Caco-2 (cell line): Measurements from ENCODE around the gene BAG3. TPM values are rescaled to one million over a fixed set of nuclear protein-coding genes. Genes with fewer than 3 reads are reported as not detected.

Source experiments
- BruUV-seq: library from RNA; stranded (reverse); fragments of 400-500 nt; replicated peaks from 2 replicates; lab custom pipeline; 2021; lab: Mats Ljungman, UMichigan
- CTCF ChIA-PET: fragments of 300-600 bp; sonication (Branson Sonifier 250); formaldehyde crosslinking; loops from one replicate; lab custom pipeline; 2022; ENCODE audit warnings: antibody characterized with exemption; lab: Charles Lee
- POLR2A ChIA-PET: fragments of 300-600 bp; sonication (Branson Sonifier 250); formaldehyde crosslinking; loops from one replicate; lab custom pipeline; 2022; ENCODE audit warnings: antibody characterized with exemption; lab: Charles Lee
- DNase-seq, 2 experiments: peaks; one replicate each; pipeline versions ENCODE4 v3.0.0 to v3.0.0-alpha.2; 2020 to 2022
- H3K27me3 ChIP-seq: replicated peaks from 2 replicates; pipeline ENCODE4 v1.6.0; 2011; ENCODE audit warnings: low read length; ENCODE audit not compliant: control insufficient read depth, insufficient read depth
- H3K36me3 ChIP-seq: 2 replicates; pipeline ENCODE4 v1.5.1; 2011; ENCODE audit warnings: low read length; ENCODE audit not compliant: control insufficient read depth, insufficient read depth
- H3K4me1 ChIP-seq: fragments of 250-450 bp; sonication (Bioruptor Pico); 2 replicates; pipeline ENCODE4 v1.5.1; 2020; ENCODE audit warnings: mild to moderate bottlenecking
- H3K4me3 ChIP-seq: 2 replicates; pipeline ENCODE4 v1.5.1; 2011; ENCODE audit warnings: low read depth, mild to moderate bottlenecking, control low read depth, low read length
- H3K9me3 ChIP-seq: fragments of 250-450 bp; sonication (Bioruptor Pico); 2 replicates; pipeline ENCODE4 v1.5.1; 2020; ENCODE audit warnings: mild to moderate bottlenecking, moderate library complexity
- H3K27ac Mint-ChIP-seq: one replicate; pipeline ENCODE4 v1.8.0; 2022; ENCODE audit warnings: mixed read lengths; ENCODE audit not compliant: unreplicated experiment
- H3K27me3 Mint-ChIP-seq: one replicate; pipeline ENCODE4 v1.8.0; 2022; ENCODE audit warnings: mixed read lengths; ENCODE audit not compliant: insufficient read depth, unreplicated experiment
- H3K36me3 Mint-ChIP-seq: one replicate; pipeline ENCODE4 v1.8.0; 2022; ENCODE audit warnings: mild to moderate bottlenecking, mixed read lengths; ENCODE audit not compliant: insufficient read depth, unreplicated experiment
- H3K4me1 Mint-ChIP-seq: one replicate; pipeline ENCODE4 v1.8.0; 2022; ENCODE audit warnings: low read depth, mixed read lengths; ENCODE audit not compliant: unreplicated experiment
- H3K4me3 Mint-ChIP-seq: one replicate; pipeline ENCODE4 v1.8.0; 2022; ENCODE audit warnings: mild to moderate bottlenecking, moderate library complexity, mixed read lengths; ENCODE audit not compliant: unreplicated experiment
- H3K9me3 Mint-ChIP-seq: one replicate; pipeline ENCODE4 v1.8.0; 2022; ENCODE audit warnings: mixed read lengths; ENCODE audit not compliant: unreplicated experiment
- CTCF ChIP-seq, 2 experiments: fragments of 200-600 bp in 1 of 2; IDR thresholded peaks; 1 replicate in 1 of 2; 2 replicates in 1 of 2; pipeline versions ENCODE4 v1.5.1 to v1.8.0; 2011 to 2022; ENCODE audit warnings: antibody characterized with exemption in 1 of 2, control low read depth in 1 of 2, inconsistent platforms in 1 of 2, low read depth in 1 of 2, low read length in 1 of 2, mild to moderate bottlenecking in 1 of 2, moderate library complexity in 1 of 2; ENCODE audit not compliant: insufficient read depth in 1 of 2, severe bottlenecking in 1 of 2, unreplicated experiment in 1 of 2
- intact Hi-C: fragments of 100-400 bp; cut with micrococcal nuclease; formaldehyde crosslinking; loops from one replicate; pipeline ENCODE4 v1.10.0; 2022; ENCODE audit not compliant: unreplicated experiment
- total RNA-seq: library from RNA; stranded (reverse); gene quantifications from 2 replicates; pipeline ENCODE4 v1.2.3, GENCODE V29; 2022

Gene BAG3
- total RNA-seq, 1 experiment from 2014 or later, result 30.7 TPM

GRCh38 chr10:119644205-119644814, 6.9 kb upstream of the BAG3 start:
- Histone ChIP-seq H3K36me3 (no peaks in the 10 kb centered on the region), H3K4me1 (no peaks in the 10 kb centered on the region), H3K27me3 (no peaks in the 10 kb centered on the region; the same call in 1 of the 2 replicates), H3K4me3 (no peak overlapping the region), H3K9me3 (peaks cover 3% of the 10 kb centered on the region; the same call in 1 of the 2 replicates)
- Mint-ChIP-seq H3K4me1 (peaks cover under 1% of the 10 kb centered on the region), H3K4me3 (no peak overlapping the region), H3K36me3 (no peaks in the 10 kb centered on the region), H3K9me3 (peaks cover 12% of the 10 kb centered on the region), H3K27me3 (no peaks in the 10 kb centered on the region), H3K27ac (no peak overlapping the region)
- CTCF ChIA-PET, result interaction anchor here (0.5 kb wide), 1 partner anchor 130 kb away, joined by 4 read pairs; no protein-coding TSS in a partner anchor
- no peak for TF ChIP-seq CTCF (IDR thresholded peaks at IDR 0.05; ENCODE audit: insufficient read depth in 1 of 2, low read depth in 1 of 2, low read length in 1 of 2, severe bottlenecking in 1 of 2, unreplicated experiment in 1 of 2)
- no TSS peak for BruUV-seq
- POLR2A ChIA-PET, result interaction anchor here (0.6 kb wide), 1 partner anchor 26 kb away, joined by 5 read pairs; no protein-coding TSS in a partner anchor
- no peak for DNase-seq
- intact Hi-C loops, result no loop called here

- CTCF ChIA-PET, result no interaction called here
Measured at GRCh38 chr10:119644994-119645393, 6.2 kb upstream of the BAG3 start.

GRCh38 chr10:119650062-119650461, 1.1 kb upstream of the BAG3 start:
- H3K36me3 ChIP-seq, result no peaks in the 10 kb centered on the region
- TF ChIP-seq CTCF (IDR thresholded peaks at IDR 0.05; ENCODE audit: insufficient read depth in 1 of 2, low read depth in 1 of 2, low read length in 1 of 2, severe bottlenecking in 1 of 2, unreplicated experiment in 1 of 2), result no peak
- Mint-ChIP-seq H3K27me3 (no peaks in the 10 kb centered on the region), H3K4me1 (peaks cover 13% of the 10 kb centered on the region), H3K36me3 (peaks cover 15% of the 10 kb centered on the region), H3K9me3 (peaks cover 19% of the 10 kb centered on the region), H3K27ac (peak overlapping the region; percentile 89), H3K4me3 (peak overlapping the region; percentile 90)
- peaks cover 13% of the 10 kb centered on the region for H3K4me1 ChIP-seq
- BruUV-seq, result no TSS peak
- intact Hi-C loops, result loop anchor here (2.0 kb wide), 1 partner anchor 77 kb away; the partner anchor contains the start of gene INPP5F
- H3K27me3 ChIP-seq, result no peaks in the 10 kb centered on the region
- H3K9me3 ChIP-seq, result no peaks in the 10 kb centered on the region
- no peak for DNase-seq
- ChIA-PET CTCF (no interaction called here), POLR2A (interaction anchor here (1.1 kb wide), 1 partner anchor 13 kb away, joined by 4 read pairs; no protein-coding TSS in a partner anchor)
- no peak overlapping the region; the same call in 1 of the 2 replicates for H3K4me3 ChIP-seq

More at GRCh38 chr10:119644994-119645393, 6.2 kb upstream of the BAG3 start:
- Mint-ChIP-seq H3K9me3 (peaks cover 19% of the 10 kb centered on the region), H3K27ac (no peak overlapping the region), H3K36me3 (no peaks in the 10 kb centered on the region), H3K27me3 (no peaks in the 10 kb centered on the region), H3K4me3 (no peak overlapping the region), H3K4me1 (peaks cover 7% of the 10 kb centered on the region)
- Histone ChIP-seq H3K9me3 (peaks cover 3% of the 10 kb centered on the region; the same call in 1 of the 2 replicates), H3K36me3 (no peaks in the 10 kb centered on the region), H3K27me3 (no peaks in the 10 kb centered on the region; the same call in 1 of the 2 replicates), H3K4me1 (no peaks in the 10 kb centered on the region), H3K4me3 (no peak overlapping the region)
- POLR2A ChIA-PET, result no interaction called here
- intact Hi-C loops, result no loop called here
- no TSS peak for BruUV-seq
- no peak for TF ChIP-seq CTCF (IDR thresholded peaks at IDR 0.05; ENCODE audit: insufficient read depth in 1 of 2, low read depth in 1 of 2, low read length in 1 of 2, severe bottlenecking in 1 of 2, unreplicated experiment in 1 of 2)
- DNase-seq, result no peak
